ENCODE results near the gene ERCC6L2.
A peak's percentile ranks its signal among the peaks of the same experiment; 100 is the strongest.

The ERCC6L2 gene

GRCh38 chr9:95864852-95865580 is 10.5 kb upstream of the ERCC6L2 start:
- DNase-seq, result no peak

GRCh38 chr9:95870352-95870751 is 5.1 kb upstream of the ERCC6L2 start:
- DNase-seq, result no peak

GRCh38 chr9:95870906-95871305 is 4.6 kb upstream of the ERCC6L2 start:
- no peak for DNase-seq

- no peak for DNase-seq
Observed at GRCh38 chr9:95874303-95874988, 1.0 kb upstream of the ERCC6L2 start.

- peak; percentile 9 to 44 (median 35) for DNase-seq
Observed at GRCh38 chr9:95874989-95875304, 544 bp upstream of the ERCC6L2 start.

GRCh38 chr9:95876138-95876444 is 600 bp downstream of the ERCC6L2 start:
- no peak for DNase-seq

GRCh38 chr9:95876595-95876994 is 1.1 kb downstream of the ERCC6L2 start:
- DNase-seq, result no peak

- DNase-seq, result no peak
Observed at GRCh38 chr9:95877984-95878383, 2.5 kb downstream of the ERCC6L2 start.

GRCh38 chr9:95879591-95879990 is 4.1 kb downstream of the ERCC6L2 start:
- no peak for DNase-seq

GRCh38 chr9:95880021-95880690 is 4.7 kb downstream of the ERCC6L2 start:
- no peak for DNase-seq

- DNase-seq, result no peak
Observed at GRCh38 chr9:95887926-95888497, 12.5 kb downstream of the ERCC6L2 start.

GRCh38 chr9:95890594-95890993 is 15.1 kb downstream of the ERCC6L2 start:
- DNase-seq, result no peak

GRCh38 chr9:95891067-95891671 is 15.7 kb downstream of the ERCC6L2 start:
- no peak for DNase-seq

- no peak for DNase-seq
Observed at GRCh38 chr9:95892690-95893089, 17.2 kb downstream of the ERCC6L2 start.

GRCh38 chr9:95896580-95896979 is 21.1 kb downstream of the ERCC6L2 start:
- no peak for DNase-seq

GRCh38 chr9:95901506-95901905 is 26.0 kb downstream of the ERCC6L2 start:
- no peak for DNase-seq

GRCh38 chr9:95903398-95903797 is 27.9 kb downstream of the ERCC6L2 start:
- DNase-seq, result no peak

- DNase-seq, result no peak
Observed at GRCh38 chr9:95907794-95908193, 32.3 kb downstream of the ERCC6L2 start.

- no peak for DNase-seq
Observed at GRCh38 chr9:95910023-95910707, 34.7 kb downstream of the ERCC6L2 start.

- no peak for DNase-seq
Observed at GRCh38 chr9:95910770-95911340, 35.4 kb downstream of the ERCC6L2 start.

GRCh38 chr9:95912773-95913172 is 37.3 kb downstream of the ERCC6L2 start:
- no peak for DNase-seq

- DNase-seq, result no peak
Observed at GRCh38 chr9:95920017-95920416, 44.5 kb downstream of the ERCC6L2 start.

- no peak for DNase-seq
Observed at GRCh38 chr9:95923794-95924193, 48.3 kb downstream of the ERCC6L2 start.
